Thoracic aorta (tissue), 2 donors: ENCODE measurements around the gene KLK11. TPM values are rescaled to one million over a fixed set of nuclear protein-coding genes. Genes with fewer than 3 reads are reported as not detected.
"Not testable (repeated sequence)": the region's sequence is repeated elsewhere in the genome, so short reads cannot be mapped to it uniquely, and the experiment has no call there.

Experiments
- ATAC-seq: fragments of 150-250 bp; one replicate; pipeline ENCODE4 v1.8.0; 2017; ENCODE audit warnings: low read depth; ENCODE audit not compliant: insufficient number of reproducible peaks, low FRiP score
- DNase-seq: peaks from one replicate; pipeline ENCODE4 v3.0.0-alpha.2; 2020; ENCODE audit warnings: low spot score
- H3K27ac ChIP-seq, 2 donors: fragments of 200-600 bp; sonication (generic); 1 replicate in 1 of 2; 2 replicates in 1 of 2; pipeline ENCODE4 v1.5.1; 2016; ENCODE audit warnings: mild to moderate bottlenecking in 2 of 2, moderate library complexity in 2 of 2
- H3K27me3 ChIP-seq: fragments of 200-600 bp; sonication (generic); replicated peaks from 2 replicates; pipeline ENCODE4 v1.6.0; 2016; ENCODE audit warnings: mild to moderate bottlenecking; ENCODE audit not compliant: insufficient read depth
- H3K36me3 ChIP-seq: fragments of 200-600 bp; sonication (generic); one replicate; pipeline ENCODE4 v1.5.1; 2016
- H3K4me1 ChIP-seq, 2 donors: fragments of 200-600 bp; sonication (generic); 1 replicate in 1 of 2; 2 replicates in 1 of 2; pipeline versions ENCODE4 v1.5.1 to v1.6.0; 2016; ENCODE audit warnings: low read depth in 2 of 2, mild to moderate bottlenecking in 1 of 2; ENCODE audit not compliant: control insufficient read depth in 1 of 2
- H3K4me3 ChIP-seq: fragments of 200-600 bp; sonication (generic); 2 replicates; pipeline ENCODE4 v1.5.1; 2016; ENCODE audit warnings: mild to moderate bottlenecking
- H3K9me3 ChIP-seq: fragments of 200-600 bp; sonication (generic); 2 replicates; pipeline ENCODE4 v1.5.1; 2016
- total RNA-seq, 2 donors: library from RNA; depleted of rRNA; stranded (reverse); fragments of >200 nt; gene quantifications; one replicate each; pipeline versions ENCODE4 v1.1.0 to v1.2.3, GENCODE V29; 2016
- TF ChIP-seq, protein P1 (sequence below): fragments of 200-600 bp; sonication (generic); IDR thresholded peaks from one replicate; pipeline ENCODE4 v1.5.1; 2019; ENCODE audit warnings: antibody characterized with exemption

Gene KLK11
- total RNA-seq, 2 donors from 2014 or later, result 0.85 TPM; not detected in 1

DNA sequence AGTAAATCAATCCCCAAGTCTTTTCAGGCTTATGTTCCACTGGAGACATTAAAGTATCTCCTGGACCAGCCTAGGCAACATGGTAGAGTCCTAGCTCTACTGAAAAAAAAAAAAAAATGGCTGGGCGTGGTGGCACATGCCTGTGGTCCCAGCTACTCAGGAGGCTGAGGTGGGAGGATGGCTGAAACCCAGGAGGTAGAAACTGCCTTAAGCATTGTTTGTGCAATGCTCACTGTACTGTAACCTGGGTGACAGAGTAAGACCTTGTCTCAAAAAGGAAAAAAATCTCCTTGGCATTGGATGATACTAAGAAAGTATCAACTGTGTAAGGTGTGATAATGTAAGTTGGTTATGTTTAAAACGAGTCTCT lies 33.8 kb downstream of the KLK11 start:
- DNase-seq, result no peak
- TF ChIP-seq, protein P1, sequence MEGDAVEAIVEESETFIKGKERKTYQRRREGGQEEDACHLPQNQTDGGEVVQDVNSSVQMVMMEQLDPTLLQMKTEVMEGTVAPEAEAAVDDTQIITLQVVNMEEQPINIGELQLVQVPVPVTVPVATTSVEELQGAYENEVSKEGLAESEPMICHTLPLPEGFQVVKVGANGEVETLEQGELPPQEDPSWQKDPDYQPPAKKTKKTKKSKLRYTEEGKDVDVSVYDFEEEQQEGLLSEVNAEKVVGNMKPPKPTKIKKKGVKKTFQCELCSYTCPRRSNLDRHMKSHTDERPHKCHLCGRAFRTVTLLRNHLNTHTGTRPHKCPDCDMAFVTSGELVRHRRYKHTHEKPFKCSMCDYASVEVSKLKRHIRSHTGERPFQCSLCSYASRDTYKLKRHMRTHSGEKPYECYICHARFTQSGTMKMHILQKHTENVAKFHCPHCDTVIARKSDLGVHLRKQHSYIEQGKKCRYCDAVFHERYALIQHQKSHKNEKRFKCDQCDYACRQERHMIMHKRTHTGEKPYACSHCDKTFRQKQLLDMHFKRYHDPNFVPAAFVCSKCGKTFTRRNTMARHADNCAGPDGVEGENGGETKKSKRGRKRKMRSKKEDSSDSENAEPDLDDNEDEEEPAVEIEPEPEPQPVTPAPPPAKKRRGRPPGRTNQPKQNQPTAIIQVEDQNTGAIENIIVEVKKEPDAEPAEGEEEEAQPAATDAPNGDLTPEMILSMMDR, result no peak
- Histone ChIP-seq H3K27me3 (no peaks in the 10 kb centered on the region), H3K4me1 (no peaks in the 10 kb centered on the region), H3K9me3 (no peaks in the 10 kb centered on the region), H3K4me3 (no peak overlapping the region), H3K27ac (no peak overlapping the region), H3K36me3 (no peaks in the 10 kb centered on the region)
- no peak for ATAC-seq

GRCh38 chr19:50984416-50984815 lies 42.0 kb downstream of the KLK11 start:
- H3K4me1 ChIP-seq, H3K9me3 ChIP-seq, ATAC-seq, H3K4me3 ChIP-seq, H3K27me3 ChIP-seq, H3K27ac ChIP-seq, DNase-seq, H3K36me3 ChIP-seq: not testable (repeated sequence)

GRCh38 chr19:50983625-50984292 lies 42.7 kb downstream of the KLK11 start, which contains the start of gene KLK7:
Gene KLK7 (minus strand): TSS chr19:50983917. CDS start chr19:50982399, 1,518 bp downstream.
- no peaks in the 10 kb centered on the region for H3K36me3 ChIP-seq
- H3K9me3 ChIP-seq, result no peaks in the 10 kb centered on the region
- H3K27ac ChIP-seq, result no peak within 1 kb of the TSS
- H3K4me3 ChIP-seq, result no peak within 1 kb of the TSS
- ATAC-seq (no peak), DNase-seq (no peak)
- TF ChIP-seq, protein P1, result no peak
- H3K4me1 ChIP-seq, result no peaks in the 10 kb centered on the region
- H3K27me3 ChIP-seq, result no peaks in the 10 kb centered on the region

DNA sequence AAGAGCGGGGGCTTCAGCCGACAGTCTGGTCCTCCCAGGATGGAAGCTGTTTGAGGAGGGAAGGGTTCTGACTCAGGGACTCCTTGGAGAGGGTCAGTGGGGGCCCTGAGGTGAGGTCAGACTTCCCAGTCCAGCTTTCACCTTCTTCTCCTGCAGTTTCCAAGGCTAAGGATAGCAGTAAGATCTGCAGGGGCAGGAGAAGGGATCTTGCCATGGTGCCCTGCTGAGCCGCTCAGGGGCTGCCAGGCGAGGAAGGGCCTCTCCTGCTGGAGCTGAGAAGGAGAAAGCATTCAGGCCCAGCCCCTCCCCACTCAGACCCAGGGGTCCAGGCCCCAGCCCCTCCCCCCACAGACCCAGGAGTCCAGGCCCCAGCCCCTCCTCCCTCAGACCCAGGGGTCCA lies 44.2 kb downstream of the KLK11 start:
- Histone ChIP-seq H3K27me3 (no peaks in the 10 kb centered on the region), H3K27ac (no peak overlapping the region), H3K4me1 (no peaks in the 10 kb centered on the region), H3K36me3 (no peaks in the 10 kb centered on the region), H3K9me3 (no peaks in the 10 kb centered on the region), H3K4me3 (no peak overlapping the region)
- DNase-seq (no peak), ATAC-seq (no peak)
- TF ChIP-seq, protein P1, result no peak

DNA sequence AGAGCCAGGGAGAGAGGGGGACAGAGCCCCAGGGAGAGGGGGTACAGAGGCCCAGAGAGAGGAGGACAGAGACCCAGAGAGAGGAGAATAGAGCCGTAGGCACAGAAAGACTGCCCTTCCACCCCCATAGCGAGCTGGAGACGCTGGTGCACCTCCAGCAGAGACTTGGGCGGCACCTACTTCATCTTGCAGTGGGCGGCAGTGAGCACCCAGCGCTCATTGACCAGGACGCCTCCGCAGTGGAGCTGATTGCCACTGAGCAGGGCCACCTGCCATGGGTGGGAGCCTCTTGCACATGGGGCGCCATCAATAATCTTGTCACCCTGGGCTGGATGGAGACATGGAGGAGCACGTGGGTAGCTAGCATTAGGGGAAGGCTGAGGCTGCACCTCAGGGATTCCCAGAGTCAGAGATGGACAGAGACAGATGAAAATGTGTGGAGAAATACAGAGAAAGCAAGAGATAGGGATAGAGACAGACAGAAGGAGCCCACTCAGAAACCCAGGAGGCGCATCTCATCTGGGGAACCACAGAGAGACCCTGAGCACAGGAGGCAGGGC lies 44.7 kb downstream of the KLK11 start:
- no peak overlapping the region for H3K27ac ChIP-seq
- no peak overlapping the region for H3K4me3 ChIP-seq
- no peaks in the 10 kb centered on the region for H3K27me3 ChIP-seq
- no peak for DNase-seq
- no peak for ATAC-seq
- H3K36me3 ChIP-seq, result no peaks in the 10 kb centered on the region
- no peaks in the 10 kb centered on the region for H3K9me3 ChIP-seq
- TF ChIP-seq, protein P1, result no peak
- no peaks in the 10 kb centered on the region for H3K4me1 ChIP-seq
